ENCODE results near the gene IMMP2L. TPM values are rescaled to one million over a fixed set of nuclear protein-coding genes. Genes with fewer than 3 reads are reported as not detected.

The IMMP2L gene
- total RNA-seq, 6 experiments from 2014 or later, result 14.2 to 25.3 (median 19.7) TPM

DNA sequence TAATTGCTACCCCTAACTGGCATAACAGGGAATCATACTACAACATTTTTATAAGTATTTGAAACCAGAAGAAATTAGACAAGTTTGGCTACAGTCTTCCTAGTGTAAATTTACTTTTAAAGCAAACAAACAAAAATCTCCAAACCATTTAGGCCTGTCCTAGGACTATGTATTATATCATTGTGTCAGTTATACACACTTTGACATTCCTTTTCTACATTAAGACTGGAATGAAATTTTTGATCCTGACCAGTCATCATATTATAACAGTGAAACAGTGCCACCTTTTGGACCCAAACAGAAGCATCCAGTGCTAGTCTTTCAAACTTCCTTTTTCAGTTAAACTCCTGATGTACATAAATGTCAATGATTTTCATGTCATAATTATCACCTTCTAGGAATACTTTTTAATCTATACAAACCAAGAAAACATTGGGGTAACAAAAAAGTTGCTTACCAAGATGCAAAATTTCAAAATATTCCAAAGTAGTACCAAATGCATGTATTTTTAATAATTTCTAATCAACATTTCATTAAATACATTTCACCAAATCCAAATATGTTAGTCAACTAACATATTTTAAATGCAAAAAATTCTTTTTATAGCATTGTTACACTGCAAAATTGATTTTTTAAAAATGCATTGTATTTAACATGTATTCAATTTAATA lies 75.7 kb downstream of the IMMP2L start:
- ATAC-seq, result peak; percentile 77 to 91 (median 79)

DNA sequence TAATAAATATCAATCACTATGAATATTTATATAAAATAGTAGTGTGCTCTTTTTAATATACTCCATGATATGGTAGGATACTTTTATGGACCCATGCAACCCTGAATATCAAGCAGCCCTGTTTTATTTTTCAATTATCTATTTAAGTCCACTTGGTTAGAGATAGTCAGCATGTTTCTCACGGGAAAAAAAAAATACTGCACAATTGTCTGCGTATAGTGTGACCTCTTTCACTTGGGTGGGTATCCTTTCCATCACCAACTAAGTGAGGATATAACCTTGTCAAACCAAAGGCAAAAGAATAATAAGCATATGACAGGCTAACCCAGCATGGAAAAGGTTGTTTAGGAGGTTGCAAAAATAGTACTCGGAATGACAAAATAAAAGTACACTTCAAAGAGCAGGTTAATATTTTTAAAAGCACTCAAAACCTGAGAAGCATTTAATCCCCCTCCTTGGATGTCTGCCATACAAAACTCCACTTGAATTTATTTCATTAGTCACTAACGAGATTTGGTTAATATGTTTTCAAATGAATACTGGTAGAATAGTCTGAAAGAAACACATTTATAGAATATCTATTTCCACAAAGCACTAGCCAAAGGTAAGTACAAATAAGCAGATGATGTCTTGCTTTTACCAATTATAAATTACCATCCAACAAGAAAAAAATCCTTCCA lies 76.5 kb downstream of the IMMP2L start:
- intact Hi-C loops (cut with DNase I), result no loop called here

More for the DNA sequence above, 75.7 kb downstream of the IMMP2L start:
- Histone ChIP-seq H3K27me3 (no peaks in the 10 kb centered on the region), H3K4me1 (no peaks in the 10 kb centered on the region), H3K27ac (no peak overlapping the region), H3K36me3 (no peaks in the 10 kb centered on the region), H3K4me3 (no peak overlapping the region), H3K9me3 (no peaks in the 10 kb centered on the region)
- no peak for DNase-seq
- intact Hi-C loops (cut with DNase I), result no loop called here
- TF ChIP-seq POLR2A (IDR thresholded peaks at IDR 0.05), result no peak
- TF ChIP-seq, protein P1, sequence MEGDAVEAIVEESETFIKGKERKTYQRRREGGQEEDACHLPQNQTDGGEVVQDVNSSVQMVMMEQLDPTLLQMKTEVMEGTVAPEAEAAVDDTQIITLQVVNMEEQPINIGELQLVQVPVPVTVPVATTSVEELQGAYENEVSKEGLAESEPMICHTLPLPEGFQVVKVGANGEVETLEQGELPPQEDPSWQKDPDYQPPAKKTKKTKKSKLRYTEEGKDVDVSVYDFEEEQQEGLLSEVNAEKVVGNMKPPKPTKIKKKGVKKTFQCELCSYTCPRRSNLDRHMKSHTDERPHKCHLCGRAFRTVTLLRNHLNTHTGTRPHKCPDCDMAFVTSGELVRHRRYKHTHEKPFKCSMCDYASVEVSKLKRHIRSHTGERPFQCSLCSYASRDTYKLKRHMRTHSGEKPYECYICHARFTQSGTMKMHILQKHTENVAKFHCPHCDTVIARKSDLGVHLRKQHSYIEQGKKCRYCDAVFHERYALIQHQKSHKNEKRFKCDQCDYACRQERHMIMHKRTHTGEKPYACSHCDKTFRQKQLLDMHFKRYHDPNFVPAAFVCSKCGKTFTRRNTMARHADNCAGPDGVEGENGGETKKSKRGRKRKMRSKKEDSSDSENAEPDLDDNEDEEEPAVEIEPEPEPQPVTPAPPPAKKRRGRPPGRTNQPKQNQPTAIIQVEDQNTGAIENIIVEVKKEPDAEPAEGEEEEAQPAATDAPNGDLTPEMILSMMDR (IDR thresholded peaks at IDR 0.05), result peak; percentile 71 to 84 (median 74)

DNA sequence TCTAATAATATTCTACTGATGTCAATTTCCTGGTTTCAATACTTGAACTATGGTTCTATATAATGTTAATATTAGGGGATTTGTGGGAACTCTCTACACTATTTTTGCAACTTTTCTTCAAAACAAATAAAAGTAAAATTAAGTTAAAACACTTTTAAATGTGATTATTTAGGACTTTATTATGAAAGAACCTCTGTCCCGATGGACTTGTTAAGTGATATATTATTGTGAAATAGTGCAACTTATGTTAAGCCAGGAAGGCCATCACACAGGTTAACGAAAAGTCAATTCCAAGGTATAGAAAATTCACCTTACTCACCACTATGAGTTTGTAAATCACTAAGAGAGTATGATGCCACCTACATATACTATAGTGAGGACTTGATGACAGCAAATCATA lies 79.2 kb downstream of the IMMP2L start:
- no peaks in the 10 kb centered on the region for H3K9me3 ChIP-seq
- H3K36me3 ChIP-seq, result no peaks in the 10 kb centered on the region
- H3K4me1 ChIP-seq, result no peaks in the 10 kb centered on the region
- WGBS (ENCODE audit: insufficient coverage, low coverage, low lambda C conversion rate, missing lambda C conversion rate), result 85% methylated on average over 2 of the region's 2 CpGs
- no peak for ATAC-seq
- no peaks in the 10 kb centered on the region for H3K27me3 ChIP-seq
- TF ChIP-seq, protein P1 (IDR thresholded peaks at IDR 0.05), result no peak
- TF ChIP-seq POLR2A (IDR thresholded peaks at IDR 0.05), result no peak
- no peak for DNase-seq
- no peak overlapping the region for H3K4me3 ChIP-seq
- no peak overlapping the region for H3K27ac ChIP-seq
- intact Hi-C loops (cut with DNase I), result loop anchor here in 1 of 2 donors (5.0 kb wide), 1 partner anchor 331 kb away; no protein-coding TSS in a partner anchor

More for the DNA sequence above, 76.5 kb downstream of the IMMP2L start:
- no peaks in the 10 kb centered on the region for H3K9me3 ChIP-seq
- H3K4me1 ChIP-seq, result no peaks in the 10 kb centered on the region
- TF ChIP-seq POLR2A (IDR thresholded peaks at IDR 0.05), result no peak
- TF ChIP-seq, protein P1 (IDR thresholded peaks at IDR 0.05), result no peak
- no peak overlapping the region for H3K27ac ChIP-seq
- DNase-seq, result no peak
- no peak overlapping the region for H3K4me3 ChIP-seq
- no peaks in the 10 kb centered on the region for H3K36me3 ChIP-seq
- H3K27me3 ChIP-seq, result no peaks in the 10 kb centered on the region
- 88% methylated on average over 4 of the region's 4 CpGs for WGBS (ENCODE audit: insufficient coverage, low coverage, low lambda C conversion rate, missing lambda C conversion rate)
- no peak for ATAC-seq

DNA sequence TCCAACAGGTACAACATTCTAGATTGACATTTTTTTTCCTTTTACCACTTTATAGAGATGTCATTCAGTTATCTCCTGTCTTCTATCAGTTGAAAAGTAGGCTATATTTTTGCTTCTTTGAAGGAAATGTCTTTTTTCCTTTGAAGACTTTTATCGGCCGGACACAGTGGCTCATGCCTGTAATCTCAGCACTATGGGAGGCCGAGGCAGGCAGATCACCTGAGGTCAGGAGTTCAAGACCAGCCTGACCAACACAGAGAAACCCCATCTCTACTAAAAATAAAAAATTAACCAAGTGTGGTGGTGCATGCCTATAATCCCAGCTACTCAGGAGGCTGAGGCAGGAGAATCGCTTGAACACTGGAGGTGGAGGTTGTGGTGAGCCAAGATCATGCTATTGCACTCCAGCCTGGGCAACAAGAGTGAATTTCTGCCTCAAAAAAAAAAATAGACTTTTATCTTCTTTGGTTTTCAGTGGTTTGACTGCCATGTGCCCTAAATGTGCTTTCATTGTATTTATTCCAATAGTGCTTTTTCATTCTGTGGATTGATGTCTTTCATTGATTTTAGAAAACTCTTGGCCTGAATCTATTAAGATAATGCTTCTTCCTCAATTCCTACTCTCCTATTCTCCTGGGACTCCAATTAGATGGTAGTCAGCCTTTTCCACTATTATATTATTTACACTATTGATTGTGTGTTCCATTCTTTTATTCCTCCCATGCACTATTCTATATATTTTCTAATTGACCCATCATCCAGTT lies 84.6 kb downstream of the IMMP2L start:
- DNase-seq (no peak), ATAC-seq (no peak)
- Histone ChIP-seq H3K27ac (no peak overlapping the region), H3K27me3 (no peaks in the 10 kb centered on the region), H3K9me3 (peaks cover 0 to 2% (median 0%) of the 10 kb centered on the region in 4 donors), H3K4me3 (no peak overlapping the region), H3K36me3 (no peaks in the 10 kb centered on the region), H3K4me1 (no peaks in the 10 kb centered on the region)
- 96% methylated on average over 4 of the region's 4 CpGs for WGBS (ENCODE audit: insufficient coverage, low coverage, low lambda C conversion rate, missing lambda C conversion rate)
- TF ChIP-seq POLR2A (IDR thresholded peaks at IDR 0.05), result no peak
- TF ChIP-seq, protein P1 (IDR thresholded peaks at IDR 0.05), result no peak
- intact Hi-C loops (cut with DNase I), result no loop called here

All from right lobe of liver (tissue), 6 donors.